Astrocyte of the hippocampus (primary cell): Measurements from ENCODE around the gene MDH1B.
"Not testable (repeated sequence)": the region's sequence is repeated elsewhere in the genome, so short reads cannot be mapped to it uniquely, and the experiment has no call there.

ENCODE experiments used
- DNase-seq: peaks from one replicate; pipeline ENCODE4 v3.0.0; 2011; ENCODE audit warnings: low read depth, low spot score

Gene MDH1B

DNA sequence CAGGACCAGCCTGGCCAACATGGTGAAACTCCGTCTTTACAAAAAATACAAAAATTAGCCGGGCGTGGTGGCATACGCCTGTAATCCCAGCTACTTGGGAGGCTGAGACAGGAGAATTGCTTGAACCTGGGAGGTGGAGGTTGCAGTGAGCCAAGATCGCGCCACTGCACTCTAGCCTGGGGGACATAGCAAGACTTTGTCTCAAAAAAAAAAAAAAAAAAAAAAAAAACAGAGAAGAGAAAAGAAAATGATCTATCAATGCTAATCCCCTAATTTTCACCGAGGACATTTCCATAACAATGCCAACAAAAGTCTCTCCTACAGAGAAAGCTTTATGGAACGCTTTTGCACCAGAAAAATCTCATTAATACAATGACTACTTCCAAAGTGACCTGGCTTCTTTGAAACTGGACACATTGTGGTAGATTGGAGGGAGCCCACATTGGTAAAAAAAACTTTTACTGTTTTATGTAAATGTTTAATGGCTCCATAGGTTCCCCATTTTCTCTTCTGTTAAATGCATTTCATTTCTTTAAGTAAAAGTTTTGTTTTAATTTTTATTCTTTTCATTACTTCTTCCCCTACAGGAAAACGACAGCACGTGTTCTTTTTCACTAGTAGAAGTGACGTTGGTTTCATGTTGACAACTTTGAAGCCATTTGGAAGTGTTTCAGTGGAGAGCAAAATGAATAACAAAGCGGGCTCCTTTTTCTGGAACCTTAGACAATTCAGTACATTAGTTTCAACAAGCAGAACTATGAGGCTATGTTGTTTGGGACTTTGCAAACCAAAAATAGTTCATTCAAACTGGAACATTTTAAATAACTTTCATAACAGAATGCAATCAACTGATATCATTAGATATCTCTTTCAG is 1.2 kb upstream of the MDH1B start:
- no peak for DNase-seq

DNA sequence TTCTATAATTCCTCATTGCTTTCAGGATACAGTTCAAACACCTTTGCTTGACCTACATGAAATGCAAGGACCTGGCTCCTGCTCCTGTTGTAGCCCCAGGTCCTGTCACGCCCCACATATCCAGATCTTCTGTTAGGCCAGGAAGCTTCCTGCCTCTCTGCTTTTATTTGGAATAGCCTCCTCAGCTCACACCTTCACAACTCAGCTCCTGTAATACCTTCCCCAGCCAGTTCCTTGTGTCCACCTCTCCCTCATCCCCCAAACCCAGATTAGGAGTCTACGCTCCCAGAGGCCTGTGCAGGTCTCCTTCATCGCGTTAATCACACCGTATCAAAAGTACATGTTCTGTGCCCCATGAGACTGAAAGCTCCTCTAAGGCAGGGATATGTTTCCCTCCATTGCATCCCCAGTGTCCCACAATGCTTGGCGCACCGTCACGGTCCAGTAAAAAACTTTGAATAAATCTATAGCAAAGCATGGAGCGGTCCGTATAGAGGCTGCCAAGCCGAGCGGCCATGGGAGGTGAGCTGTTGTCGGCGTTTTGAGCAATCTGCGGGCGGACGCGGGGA is 371 bp downstream of the MDH1B start:
- no peak for DNase-seq

GRCh38 chr2:206756816-206757215 is 8.3 kb downstream of the MDH1B start:
- DNase-seq, result no peak

- DNase-seq, result no peak
Observed at GRCh38 chr2:206740800-206741199, 24.3 kb downstream of the MDH1B start.

- DNase-seq, result no peak
Observed at GRCh38 chr2:206739271-206739670, 25.9 kb downstream of the MDH1B start.

DNA sequence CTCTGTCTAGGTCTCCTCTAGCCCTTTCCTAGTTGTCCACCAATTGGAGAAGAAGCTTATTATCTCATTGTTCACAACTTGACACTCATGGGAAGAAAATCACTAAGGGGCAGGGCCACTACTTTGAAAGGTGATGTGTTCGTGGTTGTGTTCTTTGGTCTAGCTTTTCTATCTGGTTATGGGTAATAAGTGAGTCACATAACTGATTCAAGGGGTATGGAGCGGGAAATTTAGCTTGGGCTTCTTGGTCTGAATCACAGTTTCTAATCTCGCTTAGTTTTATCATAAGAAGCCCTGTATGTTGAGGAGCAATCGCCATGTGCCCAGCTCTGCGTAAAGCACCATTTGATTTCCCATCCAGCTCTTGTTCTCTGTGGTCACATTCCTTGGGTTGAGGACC is 28.2 kb downstream of the MDH1B start:
- no peak for DNase-seq

DNA sequence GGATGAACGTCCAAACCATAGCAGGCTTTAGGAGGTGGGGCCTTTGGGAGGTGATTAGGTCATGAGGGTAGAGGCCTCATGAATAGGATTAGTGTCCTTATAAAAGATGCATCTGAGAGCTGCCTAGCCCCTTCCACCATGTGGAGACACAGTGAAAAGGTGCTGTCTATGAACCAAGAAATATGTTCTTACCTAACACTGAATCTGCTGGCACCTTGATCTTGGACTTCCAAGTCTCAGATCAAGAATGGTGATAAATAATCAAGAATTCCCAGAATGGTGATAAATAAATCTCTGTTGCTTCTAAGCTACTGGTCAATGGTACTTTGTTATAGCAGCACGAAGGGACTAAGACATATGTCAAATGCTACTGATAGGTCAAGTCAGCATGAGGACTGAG is 31.8 kb downstream of the MDH1B start:
- DNase-seq, result no peak

DNA sequence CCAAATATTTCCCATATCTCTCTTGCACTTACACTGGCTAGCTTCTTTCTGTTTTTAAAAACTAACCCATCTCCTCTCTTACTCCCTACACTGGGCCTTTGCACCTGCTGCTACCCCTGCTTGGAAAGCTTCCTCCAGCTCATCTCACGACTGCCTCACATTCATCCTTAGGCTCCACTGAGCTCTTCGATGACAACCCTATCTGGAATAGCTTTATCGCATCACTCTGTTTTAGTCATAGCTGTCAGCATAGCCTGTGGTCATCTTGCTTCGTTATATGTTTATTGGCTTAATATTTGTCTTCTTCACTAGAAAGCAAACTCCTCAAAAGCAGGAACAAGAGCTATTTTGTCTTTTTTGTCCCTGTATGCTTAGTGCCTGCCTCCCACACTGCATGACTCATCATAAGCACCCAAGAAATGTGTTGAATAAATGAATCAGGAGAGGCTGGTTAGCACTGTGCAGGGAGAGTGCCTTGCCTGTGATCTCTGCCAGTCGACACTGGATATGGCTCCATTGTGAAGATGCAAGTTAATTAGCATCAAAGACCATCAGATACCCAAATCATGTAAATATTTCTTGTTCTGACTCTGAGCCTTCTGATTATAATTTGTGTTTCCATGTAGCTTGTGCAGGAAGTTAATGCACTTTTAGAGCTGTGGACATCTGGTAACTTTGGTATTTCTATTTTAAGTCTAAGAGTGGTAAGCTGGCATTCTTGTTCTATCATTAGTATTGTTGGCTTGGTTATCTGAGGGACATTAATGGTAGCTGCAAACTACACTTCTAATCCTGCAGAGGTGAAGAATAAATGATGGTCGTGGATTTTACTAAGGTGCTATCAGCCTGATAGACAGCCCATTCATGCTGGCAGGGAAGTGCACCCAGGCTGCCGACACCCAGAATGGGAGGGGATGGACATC is 36.6 kb downstream of the MDH1B start:
- peak; percentile 49 for DNase-seq

DNA sequence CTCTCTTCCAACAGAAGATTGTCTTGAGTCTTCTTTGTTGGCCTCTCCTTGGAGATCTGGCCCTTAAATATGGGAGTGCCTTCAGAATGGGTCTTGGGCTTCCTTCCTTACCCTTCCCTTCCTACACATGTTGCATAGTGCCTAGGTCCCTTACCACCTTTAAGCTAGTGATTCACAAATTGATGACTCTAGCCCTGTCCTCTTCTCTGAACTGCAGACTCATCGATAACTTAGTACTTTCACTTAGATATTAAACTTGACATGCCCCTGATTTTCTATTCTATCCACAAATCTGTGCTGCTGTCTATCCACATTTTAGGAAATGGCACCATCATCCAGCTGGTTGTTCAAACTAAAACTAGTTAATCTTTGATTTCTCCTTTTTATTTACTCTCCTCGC is 37.8 kb downstream of the MDH1B start:
- DNase-seq, result no peak

GRCh38 chr2:206723288-206723687 is 41.8 kb downstream of the MDH1B start:
- no peak for DNase-seq

DNA sequence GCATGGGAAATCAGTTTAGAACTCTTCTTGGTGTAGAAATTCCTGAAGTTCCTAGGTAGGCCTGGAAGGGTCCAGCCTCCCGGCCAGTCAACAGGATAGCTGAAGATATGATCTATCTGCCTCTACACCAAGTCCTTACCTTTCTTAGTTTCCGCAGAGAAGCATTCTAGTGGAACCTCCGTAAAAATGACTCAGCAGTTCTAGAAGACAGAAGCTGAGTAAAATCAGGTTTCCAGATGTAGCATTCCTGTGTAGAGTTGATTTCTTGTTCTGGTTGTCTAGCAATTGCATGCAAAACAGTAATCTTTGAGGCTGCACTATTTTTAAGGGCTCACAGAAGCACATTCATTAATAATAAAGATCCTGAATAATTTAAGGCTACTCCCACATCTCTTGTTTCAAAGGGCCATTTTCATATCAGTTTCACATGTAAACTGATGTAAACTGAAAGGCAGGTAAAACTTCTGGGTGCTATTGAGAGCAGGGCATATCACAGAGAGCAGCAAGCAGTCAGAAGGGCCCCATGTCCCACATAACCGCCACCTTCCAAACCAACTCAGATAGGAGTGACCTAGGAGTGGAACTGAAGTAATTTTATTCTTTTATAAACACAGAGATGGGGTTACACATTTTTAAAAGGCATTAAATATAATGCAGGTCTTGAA is 43.7 kb downstream of the MDH1B start:
- no peak for DNase-seq

- no peak for DNase-seq
Observed at GRCh38 chr2:206718296-206718695, 46.8 kb downstream of the MDH1B start, which contains the start of gene DYTN. TSS of gene DYTN (minus strand) at chr2:206718396. CDS start at chr2:206718279, 117 bp downstream.

DNA sequence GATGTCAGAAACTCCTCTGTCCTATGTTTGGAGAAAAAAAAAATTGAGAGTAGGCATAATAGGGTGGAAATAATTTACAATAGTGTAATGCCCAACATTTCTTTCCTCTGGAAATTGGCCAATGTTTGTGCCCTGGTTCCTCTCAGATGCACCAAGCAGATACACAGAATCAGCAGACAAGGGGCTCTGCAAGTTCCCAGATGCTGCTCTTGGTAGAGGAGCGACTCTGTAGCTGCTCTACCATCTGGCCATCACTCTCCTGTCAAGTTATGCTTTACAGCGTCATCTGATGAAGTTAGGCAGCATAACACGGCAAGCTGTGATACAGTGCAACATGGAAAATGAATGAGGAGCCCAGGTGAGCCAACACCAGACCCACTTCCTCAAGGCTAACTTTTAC is 48.5 kb downstream of the MDH1B start:
- no peak for DNase-seq

DNA sequence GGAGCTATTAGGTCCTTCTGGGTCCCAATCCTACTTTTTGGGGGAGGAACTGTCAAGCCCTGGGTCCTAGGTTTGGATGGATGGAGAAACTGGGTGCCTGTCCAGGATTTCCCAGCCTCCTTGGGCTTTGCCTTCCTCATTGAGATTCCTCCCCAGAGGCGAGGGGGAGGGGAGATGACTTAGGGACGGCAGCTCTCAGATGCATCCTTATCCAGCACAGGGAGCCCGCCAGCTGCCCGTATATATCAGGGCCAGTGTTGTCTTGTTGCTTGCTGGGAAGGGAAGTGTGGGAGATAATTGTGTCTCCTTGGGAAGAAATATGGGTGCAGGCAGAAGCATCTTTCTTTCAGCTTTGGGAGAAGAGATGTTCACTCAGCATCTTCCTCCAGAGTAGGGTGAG is 49.9 kb downstream of the MDH1B start:
- not testable (repeated sequence) for DNase-seq

DNA sequence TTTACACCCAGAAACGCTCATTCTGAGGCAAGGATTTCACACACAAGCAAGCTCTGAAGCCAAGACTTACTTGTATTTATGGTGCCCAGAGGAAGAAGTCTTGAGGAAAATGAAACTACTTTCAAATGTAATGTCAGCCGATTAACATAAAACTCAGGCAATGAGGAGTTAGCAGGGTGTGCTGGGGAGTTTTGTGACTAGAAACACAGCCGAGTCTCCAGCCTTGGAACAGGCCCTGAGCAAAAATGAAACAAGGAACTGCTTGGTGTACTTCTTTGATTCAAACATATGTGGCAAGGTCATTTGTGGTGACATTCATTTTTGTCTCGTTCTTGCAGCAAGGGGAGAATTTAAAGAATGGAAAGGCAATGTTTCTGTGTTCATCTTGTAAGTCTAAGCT is 51.4 kb downstream of the MDH1B start:
- DNase-seq, result no peak

DNA sequence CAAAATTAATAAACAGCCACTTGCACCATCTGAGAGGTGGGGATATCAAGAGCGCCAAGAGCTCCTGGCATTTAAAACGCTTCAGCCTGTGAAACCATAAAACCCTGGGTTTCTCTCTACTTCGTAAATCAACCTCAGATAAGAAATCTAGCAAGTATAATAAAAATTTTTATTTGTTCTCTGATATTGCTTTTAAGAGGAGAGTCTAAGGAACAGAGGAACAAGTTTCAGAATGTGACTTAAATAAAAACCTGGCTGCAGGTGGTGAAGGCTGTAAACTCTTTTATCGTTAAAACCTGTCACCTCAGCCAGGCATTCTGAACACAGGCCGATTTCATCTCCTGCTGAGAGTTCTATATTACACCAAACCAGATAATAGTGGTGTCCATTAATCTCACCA is 56.8 kb downstream of the MDH1B start:
- DNase-seq, result no peak

DNA sequence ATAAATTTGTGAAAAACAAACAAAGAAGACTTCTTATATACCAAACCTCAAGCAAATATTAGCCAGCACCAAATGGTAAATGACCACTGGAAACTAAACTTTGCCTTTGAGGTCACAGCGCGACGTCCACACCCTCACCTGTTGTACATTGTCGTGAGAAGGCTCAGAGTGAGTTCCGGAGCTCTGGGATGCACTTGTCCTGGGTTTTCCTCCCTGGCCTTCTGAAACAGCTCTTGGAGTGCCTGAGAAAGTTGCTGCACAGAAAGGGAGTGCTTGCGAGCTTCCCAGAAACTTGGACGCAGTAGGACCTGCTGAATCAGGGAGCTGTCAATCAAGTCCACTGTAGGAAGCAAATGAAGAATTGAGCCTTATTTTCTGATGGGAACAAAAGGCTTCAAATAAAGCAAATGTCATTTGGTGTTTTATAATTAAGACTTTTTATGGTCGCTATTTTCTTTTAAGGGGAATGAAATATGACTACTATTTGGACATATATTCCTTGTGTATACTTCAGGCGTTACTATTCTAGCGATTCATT is 57.9 kb downstream of the MDH1B start:
- no peak for DNase-seq

DNA sequence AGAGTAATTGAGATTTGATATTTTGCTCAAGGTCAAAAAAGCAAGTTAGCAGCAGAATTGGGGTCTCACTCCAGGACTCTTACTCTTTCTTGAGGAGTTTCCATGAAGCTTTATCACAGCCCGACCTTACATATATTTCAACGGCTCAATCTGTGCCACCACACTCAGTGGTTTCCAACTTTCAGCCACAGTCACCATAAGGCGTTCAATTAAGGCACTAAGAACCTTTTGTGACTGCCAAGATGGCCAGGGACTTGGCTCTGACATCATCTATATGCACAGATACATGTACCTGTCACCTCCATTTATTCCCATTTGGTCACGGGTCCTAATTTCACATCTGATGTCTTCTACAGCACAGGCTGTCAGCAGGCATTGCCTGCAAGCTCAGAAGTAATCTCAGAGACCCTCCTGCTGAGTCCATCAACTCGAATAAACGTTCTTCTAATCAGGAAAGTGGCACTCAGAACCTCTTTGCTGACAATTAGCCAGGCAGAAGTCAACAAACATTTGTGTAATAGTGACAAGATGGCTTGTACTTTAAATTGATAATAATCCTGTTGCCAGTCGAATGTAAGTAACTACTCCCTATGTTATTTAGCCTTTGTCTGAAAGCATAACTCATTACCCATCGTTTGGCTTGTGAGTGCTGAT is 63.0 kb downstream of the MDH1B start:
- no peak for DNase-seq

DNA sequence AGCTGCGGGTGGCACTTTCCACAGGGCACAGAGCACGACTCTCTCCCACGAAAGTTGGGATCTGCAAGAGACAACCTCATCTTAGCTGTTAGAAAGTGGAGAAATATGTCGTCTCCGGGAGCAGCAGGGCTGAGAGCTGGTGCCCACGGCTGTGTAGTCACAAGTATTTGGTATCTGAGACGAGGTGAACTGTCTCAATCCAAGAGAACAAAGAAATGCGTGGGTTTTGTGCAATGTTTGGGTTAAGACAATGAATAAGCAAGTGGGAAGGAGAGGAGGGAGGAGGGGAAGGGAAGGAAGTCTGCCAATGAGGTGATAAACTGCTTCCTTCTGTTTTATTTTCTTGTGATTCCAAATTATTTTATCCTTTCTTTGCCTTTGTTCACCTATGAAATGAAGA is 65.0 kb downstream of the MDH1B start:
- DNase-seq, result peak; percentile 6

DNA sequence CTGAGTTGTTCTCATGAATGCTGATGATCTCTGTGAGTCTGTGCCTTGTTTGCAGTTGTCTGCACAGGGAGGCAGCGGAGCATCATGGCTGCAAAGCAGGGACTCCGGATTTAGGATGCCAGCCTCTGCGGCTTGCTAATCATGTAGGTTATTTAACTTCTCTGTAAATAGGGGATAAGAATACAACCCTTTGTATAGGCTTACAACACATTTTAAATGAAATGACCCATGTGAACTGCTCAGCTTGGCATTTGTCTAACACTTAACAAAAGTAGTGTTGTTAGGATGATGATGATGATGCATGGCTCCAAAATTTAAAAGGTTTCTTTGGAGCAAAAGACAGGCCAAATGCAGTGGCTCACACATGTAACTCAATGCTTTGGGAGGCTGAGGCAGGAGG is 66.3 kb downstream of the MDH1B start:
- no peak for DNase-seq

GRCh38 chr2:206696910-206697309 is 68.2 kb downstream of the MDH1B start:
- DNase-seq, result no peak
